LNCAP (cell line): Measurements from ENCODE around the gene CNST.

Experiments used
- CTCF ChIP-seq: fragments of 450-650 bp; IDR thresholded peaks from 2 replicates; pipeline ENCODE4 v1.5.1; 2017; ENCODE audit warnings: mild to moderate bottlenecking

Gene CNST

DNA sequence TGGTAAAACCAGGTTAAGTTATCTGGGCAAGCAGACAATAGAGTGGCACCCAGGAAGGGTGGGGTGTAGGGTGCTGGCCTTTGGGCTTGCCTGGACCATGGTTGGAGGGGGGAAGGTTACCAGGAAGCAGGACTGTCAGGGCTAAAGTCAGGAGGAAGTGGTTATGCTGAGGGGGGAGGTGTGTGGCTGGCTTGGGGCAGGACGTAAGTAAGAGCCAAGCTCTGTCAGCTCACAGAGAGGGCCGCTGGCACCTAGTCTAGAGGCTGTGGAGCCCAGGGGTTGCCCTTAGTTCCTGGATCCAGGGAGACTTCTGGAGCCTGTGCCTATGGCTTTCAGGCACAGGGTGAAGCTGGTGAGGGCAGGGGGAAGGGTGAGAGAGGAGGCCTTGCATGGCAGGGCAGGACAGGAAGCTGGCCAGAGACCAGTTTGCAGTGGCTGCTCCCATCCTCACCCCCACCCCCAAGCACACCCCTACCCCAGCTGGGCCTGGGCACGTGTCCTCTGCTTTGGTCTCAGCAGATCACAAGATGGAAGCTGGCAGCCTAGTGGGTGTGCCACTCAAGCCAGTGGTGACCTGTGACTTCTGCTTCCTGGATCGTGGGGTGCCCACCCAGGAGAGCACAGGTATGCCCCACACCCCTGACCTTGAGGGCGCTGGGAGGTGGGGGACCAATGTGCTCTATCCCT, 38.7 kb upstream of the CNST start:
- no peak for TF ChIP-seq CTCF

DNA sequence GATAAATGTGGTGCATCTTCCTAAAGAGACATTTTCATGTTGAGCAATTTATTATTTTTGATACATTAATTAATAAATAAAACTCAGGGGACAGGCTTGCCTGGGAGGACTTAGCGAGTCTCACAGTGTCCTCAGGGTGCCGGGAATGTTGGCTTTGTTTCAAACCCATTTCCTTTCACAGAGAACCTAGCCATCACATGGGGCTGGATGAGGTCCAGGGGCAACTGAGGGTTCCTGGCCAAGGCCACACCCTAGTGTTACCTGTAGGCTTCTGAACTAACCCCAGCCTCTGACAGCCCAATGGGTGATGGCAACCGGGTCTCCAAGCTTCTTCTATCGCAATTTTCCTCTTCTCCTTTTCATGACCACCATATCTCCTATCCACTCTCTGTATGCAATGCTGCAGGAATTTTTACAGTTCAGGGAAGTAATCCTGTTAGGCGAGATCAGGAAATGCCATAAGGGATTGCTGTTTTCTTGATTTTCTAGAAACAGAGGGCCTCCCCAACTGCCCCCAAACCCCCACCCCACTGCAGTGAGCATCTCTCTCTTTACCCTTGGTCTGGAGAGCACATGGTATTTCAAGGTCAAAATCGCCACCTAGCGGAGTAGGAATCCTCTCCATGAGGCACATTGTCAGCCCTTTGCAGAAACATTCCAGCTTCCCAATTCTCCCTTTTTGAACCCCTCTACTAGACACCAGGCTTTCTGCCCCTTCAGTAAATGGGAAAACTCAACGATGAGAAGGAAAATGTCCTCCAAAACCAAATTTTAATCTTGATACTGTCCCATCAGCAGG, 37.1 kb upstream of the CNST start:
- TF ChIP-seq CTCF = no peak

GRCh38 chr1:246530482-246530881, 35.8 kb upstream of the CNST start:
- no peak for TF ChIP-seq CTCF

GRCh38 chr1:246532519-246532918, 33.7 kb upstream of the CNST start:
- TF ChIP-seq CTCF = no peak

DNA sequence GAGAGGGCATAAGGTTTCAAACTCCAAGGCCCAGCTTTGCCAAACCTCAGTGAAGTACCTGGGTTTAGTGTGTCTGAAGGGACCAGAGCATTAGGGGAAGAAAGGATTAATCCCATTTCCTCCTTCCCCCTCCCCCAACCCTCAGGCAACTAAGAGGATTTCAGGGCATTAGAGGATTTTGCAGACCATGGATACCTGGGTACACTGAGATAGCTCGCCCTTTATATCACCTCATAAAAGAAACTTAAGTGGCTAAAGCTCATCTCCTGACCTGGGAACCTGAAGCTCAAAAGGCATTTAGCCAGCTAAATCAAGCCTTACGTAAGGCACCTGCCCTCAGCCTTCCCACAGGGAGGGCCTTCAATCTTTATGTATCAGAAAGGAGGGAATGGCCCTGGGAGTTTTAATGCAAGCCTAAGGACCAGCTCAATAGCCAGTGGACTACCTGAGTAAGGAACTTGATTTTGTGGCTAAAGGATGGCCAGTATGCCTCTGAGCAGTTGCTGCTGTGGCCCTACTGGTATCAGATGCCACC, 32.8 kb upstream of the CNST start:
- no peak for TF ChIP-seq CTCF

- no peak for TF ChIP-seq CTCF
These were observed 32.1 kb upstream of the CNST start for GRCh38 chr1:246534114-246534513.

GRCh38 chr1:246537441-246537840, 28.8 kb upstream of the CNST start:
- TF ChIP-seq CTCF = no peak
